ENCODE measurements around the gene KLC1. TPM values are rescaled to one million over a fixed set of nuclear protein-coding genes. Genes with fewer than 3 reads are reported as not detected.

KLC1 gene
- total and polyA plus RNA-seq, 2 of the 13 experiments (the other 11 are each of a cell fraction or from before 2014, with no cell fraction given) = 53.2 to 63.5 TPM

- Histone ChIP-seq H3K9ac (ENCODE audit: insufficient read depth, low read depth, low read length) (no peak overlapping the region), H3K27ac (ENCODE audit: extremely low read length, insufficient read depth, low read length) (no peak overlapping the region), H4K20me1 (ENCODE audit: insufficient read depth, low read length) (no peaks in the 10 kb centered on the region), H3K27me3 (ENCODE audit: control insufficient read depth in 1 of 2, insufficient read depth in 2 of 2, low read length in 2 of 2) (no peaks in the 10 kb centered on the region), H3K79me2 (ENCODE audit: insufficient read depth, low read length) (no peaks in the 10 kb centered on the region), H3K4me2 (ENCODE audit: low read depth, low read length) (no peak overlapping the region), H3K36me3 (replicated peaks in 1 of 2; ENCODE audit: control insufficient read depth in 1 of 2, insufficient read depth in 2 of 2, low read length in 2 of 2) (peaks cover 9 to 42% of the 10 kb centered on the region in 2 experiments; a peak in 4 of 5 replicates), H2AFZ (ENCODE audit: low read length) (no peak overlapping the region), H3K4me3 (replicated peaks in 1 of 3; ENCODE audit: insufficient read depth in 1 of 3, low read depth in 2 of 3, low read length in 3 of 3) (no peak overlapping the region), H3K4me1 (ENCODE audit: insufficient read depth, low read length) (peaks cover 16% of the 10 kb centered on the region), H3K9me3 (ENCODE audit: low read length) (no peaks in the 10 kb centered on the region)
- no peak for FAIRE-seq
- ChIA-PET CTCF (ENCODE audit: low intra/inter-chr PET ratio, low total read pairs) (no interaction called here), POLR2A (no interaction called here)
- 94% methylated on average over 12 of the region's 15 CpGs for WGBS (ENCODE audit: low lambda C conversion rate)
- ATAC-seq = no peak
- BruUV-seq (replicated peaks) = no TSS peak
- no peak for DNase-seq (ENCODE audit: low spot score)
- intact Hi-C loops (cut with micrococcal nuclease; ENCODE audit: unreplicated experiment) (no loop called here), in situ Hi-C loops (cut with HindIII; ENCODE audit: extremely low pct_ligation_motif_present, low pct_unique_long_range_greater_than_20kb) (no loop called here)
- no peak for TF ChIP-seq PCBP2 (optimal IDR thresholded peaks at IDR 0.05; ENCODE audit: low read depth, low read length, poor library complexity, severe bottlenecking)
- TF ChIP-seq SKI (IDR thresholded peaks at IDR 0.05; ENCODE audit: partially characterized antibody) = no peak
- no peak for TF ChIP-seq PRDM4 (CRISPR knock-in tag; IDR thresholded peaks at IDR 0.05; ENCODE audit: borderline replicate concordance)
- TF ChIP-seq, protein P1, sequence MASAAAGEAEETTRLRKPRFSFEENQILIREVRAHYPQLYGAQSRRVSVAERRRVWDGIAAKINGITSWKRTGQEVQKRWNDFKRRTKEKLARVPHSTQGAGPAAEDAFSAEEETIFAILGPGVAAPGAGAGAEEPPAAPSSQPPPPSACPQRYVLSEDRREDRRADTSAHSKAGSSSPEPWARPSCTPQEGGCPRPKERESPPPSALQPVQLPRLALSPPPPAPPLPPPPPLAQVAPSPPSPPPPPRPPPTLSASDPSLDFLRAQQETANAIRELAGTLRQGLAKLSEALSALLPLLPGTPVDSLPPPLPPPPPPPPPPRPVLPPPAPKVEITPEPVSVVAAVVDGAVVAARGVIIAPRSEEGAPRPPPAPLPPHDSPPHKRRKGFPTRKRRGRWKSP (CRISPR knock-in tag; IDR thresholded peaks at IDR 0.05) = no peak
- TF ChIP-seq, protein P2, sequence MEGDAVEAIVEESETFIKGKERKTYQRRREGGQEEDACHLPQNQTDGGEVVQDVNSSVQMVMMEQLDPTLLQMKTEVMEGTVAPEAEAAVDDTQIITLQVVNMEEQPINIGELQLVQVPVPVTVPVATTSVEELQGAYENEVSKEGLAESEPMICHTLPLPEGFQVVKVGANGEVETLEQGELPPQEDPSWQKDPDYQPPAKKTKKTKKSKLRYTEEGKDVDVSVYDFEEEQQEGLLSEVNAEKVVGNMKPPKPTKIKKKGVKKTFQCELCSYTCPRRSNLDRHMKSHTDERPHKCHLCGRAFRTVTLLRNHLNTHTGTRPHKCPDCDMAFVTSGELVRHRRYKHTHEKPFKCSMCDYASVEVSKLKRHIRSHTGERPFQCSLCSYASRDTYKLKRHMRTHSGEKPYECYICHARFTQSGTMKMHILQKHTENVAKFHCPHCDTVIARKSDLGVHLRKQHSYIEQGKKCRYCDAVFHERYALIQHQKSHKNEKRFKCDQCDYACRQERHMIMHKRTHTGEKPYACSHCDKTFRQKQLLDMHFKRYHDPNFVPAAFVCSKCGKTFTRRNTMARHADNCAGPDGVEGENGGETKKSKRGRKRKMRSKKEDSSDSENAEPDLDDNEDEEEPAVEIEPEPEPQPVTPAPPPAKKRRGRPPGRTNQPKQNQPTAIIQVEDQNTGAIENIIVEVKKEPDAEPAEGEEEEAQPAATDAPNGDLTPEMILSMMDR (CRISPR knock-in tag; IDR thresholded peaks at IDR 0.05) = no peak
- no peak for TF ChIP-seq STAT5B (CRISPR knock-in tag; IDR thresholded peaks at IDR 0.05)
- no peak for TF ChIP-seq ZNF674 (CRISPR knock-in tag; IDR thresholded peaks at IDR 0.05; ENCODE audit: low read depth)
- TF ChIP-seq ZBTB34 (CRISPR knock-in tag; IDR thresholded peaks at IDR 0.05) = no peak
These were observed 115.8 kb downstream of the KLC1 start for GRCh38 chr14:103744621-103745395.

All from HepG2 (cell line).